Measurements from ENCODE around the gene MET. TPM values are rescaled to one million over a fixed set of nuclear protein-coding genes. Genes with fewer than 3 reads are reported as not detected.

Gene MET
- total RNA-seq, 3 donors from 2014 or later = 15.6 to 35.1 (median 31.0) TPM

- intact Hi-C loops (cut with DNase I, micrococcal nuclease) = no loop called here
- no peaks in the 10 kb centered on the region for H3K9me3 ChIP-seq
- ATAC-seq (no peak), DNase-seq (no peak)
- H3K4me1 ChIP-seq (ENCODE audit: low read depth) = peaks cover 1% of the 10 kb centered on the region
- no peak overlapping the region for H3K4me3 ChIP-seq
- H3K36me3 ChIP-seq (ENCODE audit: low read depth) = no peaks in the 10 kb centered on the region
- TF ChIP-seq CTCF (IDR thresholded peaks at IDR 0.05) = no peak
Measured at GRCh38 chr7:116840256-116840655, 168.3 kb downstream of the MET start.

- DNase-seq (no peak), ATAC-seq (no peak)
- no peaks in the 10 kb centered on the region for H3K9me3 ChIP-seq
- intact Hi-C loops (cut with DNase I, micrococcal nuclease) = no loop called here
- H3K4me3 ChIP-seq = no peak overlapping the region
- H3K36me3 ChIP-seq (ENCODE audit: low read depth) = no peaks in the 10 kb centered on the region
- H3K4me1 ChIP-seq (ENCODE audit: low read depth) = no peaks in the 10 kb centered on the region
- no peak for TF ChIP-seq CTCF (IDR thresholded peaks at IDR 0.05)
Measured at GRCh38 chr7:116842371-116842770, 170.4 kb downstream of the MET start.

DNA sequence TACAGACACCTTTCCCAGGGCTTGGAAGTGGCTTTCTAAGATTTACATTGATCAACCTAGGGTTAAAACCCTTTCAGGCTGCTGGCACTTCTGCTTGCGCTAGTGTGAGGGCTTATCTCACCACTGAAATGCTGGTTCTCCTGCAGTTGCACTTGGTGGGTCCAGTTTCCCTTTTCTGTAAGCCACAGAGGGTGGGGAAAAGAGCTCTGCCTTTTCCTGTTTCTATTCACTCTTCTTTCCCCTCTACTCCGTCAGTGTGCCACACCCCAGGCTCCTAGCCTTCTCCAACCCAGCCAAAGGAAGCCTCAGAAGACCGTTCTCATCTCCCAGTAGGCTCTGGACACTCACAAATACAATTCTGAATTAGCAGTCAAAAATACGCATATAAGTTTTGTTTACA, 171.4 kb downstream of the MET start:
- no peaks in the 10 kb centered on the region for H3K9me3 ChIP-seq
- no peak overlapping the region for H3K4me3 ChIP-seq
- intact Hi-C loops (cut with DNase I, micrococcal nuclease) = no loop called here
- no peak for TF ChIP-seq CTCF (IDR thresholded peaks at IDR 0.05)
- ATAC-seq (peak; percentile 32), DNase-seq (peak in 1 of 3 donors; percentile 9)
- no peaks in the 10 kb centered on the region for H3K4me1 ChIP-seq (ENCODE audit: low read depth)
- no peaks in the 10 kb centered on the region for H3K36me3 ChIP-seq (ENCODE audit: low read depth)

Other genes with a start within 250 kb of the MET start
- 10 to 100 TPM in 2 of 3 donors, 1 to 10 TPM in 1; 6.3 to 42.4 (median 10.2) TPM for gene CAV2, start 172.5 kb upstream of the MET start, total RNA-seq
- gene CAV1, start 147.2 kb upstream of the MET start, total RNA-seq = 100 to 1,000 TPM in 1 of 3 donors, 10 to 100 TPM in 2; 17.9 to 248 (median 46.1) TPM
- gene CAPZA2, start 190.4 kb downstream of the MET start, total RNA-seq = 100 to 1,000 TPM; 161 to 303 (median 221) TPM

All from mucosa of descending colon (tissue), 3 donors.